HuH-7.5 (cell line): ENCODE measurements around the gene TIRAP.
"Not testable (repeated sequence)": the region's sequence is repeated elsewhere in the genome, so short reads cannot be mapped to it uniquely, and the experiment has no call there.

Experiments
- DNase-seq: peaks from one replicate; pipeline ENCODE4 v3.0.0; 2011; ENCODE audit warnings: low spot score

Gene TIRAP

DNA sequence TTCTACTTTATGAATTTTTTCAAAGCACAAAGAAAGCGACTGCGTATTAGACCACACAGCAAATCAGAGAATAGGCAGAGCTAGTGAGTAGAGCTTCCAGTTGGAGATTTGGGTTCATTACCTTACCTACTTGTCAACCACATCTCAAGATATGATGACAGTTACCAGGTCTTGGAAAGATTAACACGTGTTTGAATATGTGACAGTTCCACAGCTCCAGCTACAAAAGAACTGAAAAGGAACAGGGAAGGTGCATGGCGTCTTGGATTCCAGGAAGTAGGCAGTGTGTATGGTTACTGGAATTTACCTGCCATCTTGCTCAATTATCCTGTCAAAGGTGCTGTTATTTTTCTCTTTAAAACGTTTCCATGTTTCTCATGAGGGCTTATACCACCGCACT is 5.3 kb downstream of the TIRAP start:
- DNase-seq: no peak

DNA sequence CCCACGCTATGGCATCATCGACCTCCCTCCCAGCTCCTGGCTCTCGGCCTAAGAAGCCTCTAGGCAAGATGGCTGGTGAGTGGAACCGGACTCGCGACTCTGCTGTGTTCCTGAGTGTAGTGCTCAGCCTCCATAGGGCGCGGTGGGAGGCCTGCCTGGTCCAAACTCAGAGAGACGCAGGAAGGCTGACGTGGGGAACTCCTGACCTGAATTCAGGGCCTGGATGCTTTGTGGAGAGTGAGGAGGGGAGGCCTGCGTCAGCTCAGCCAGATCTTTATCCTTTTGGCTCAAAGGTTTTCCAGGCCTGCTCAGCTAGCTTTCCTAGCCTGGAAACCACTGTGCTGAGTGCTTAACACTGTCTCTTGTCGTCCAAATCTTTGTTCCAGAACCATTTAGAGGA is 8.0 kb downstream of the TIRAP start:
- no peak for DNase-seq

DNA sequence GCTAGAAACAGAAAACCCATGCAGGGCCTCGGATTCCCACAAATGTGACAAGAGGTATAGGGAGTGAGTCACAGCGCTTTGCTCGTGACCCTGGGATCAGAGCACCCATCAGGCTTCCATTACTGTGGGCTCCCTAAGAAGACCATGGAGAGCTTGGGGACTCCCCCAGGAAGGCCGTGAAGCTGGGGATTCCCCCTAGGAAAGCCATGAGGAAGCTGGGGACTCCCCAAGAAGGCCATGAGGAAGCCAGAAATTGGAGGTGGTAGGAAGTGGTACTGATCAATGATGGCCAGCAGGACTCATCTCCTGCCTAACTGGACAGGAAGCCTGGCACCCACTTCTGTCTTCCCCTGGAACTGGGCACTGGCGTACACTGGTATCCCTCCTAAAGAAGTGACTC is 10.8 kb downstream of the TIRAP start:
- no peak for DNase-seq

DNA sequence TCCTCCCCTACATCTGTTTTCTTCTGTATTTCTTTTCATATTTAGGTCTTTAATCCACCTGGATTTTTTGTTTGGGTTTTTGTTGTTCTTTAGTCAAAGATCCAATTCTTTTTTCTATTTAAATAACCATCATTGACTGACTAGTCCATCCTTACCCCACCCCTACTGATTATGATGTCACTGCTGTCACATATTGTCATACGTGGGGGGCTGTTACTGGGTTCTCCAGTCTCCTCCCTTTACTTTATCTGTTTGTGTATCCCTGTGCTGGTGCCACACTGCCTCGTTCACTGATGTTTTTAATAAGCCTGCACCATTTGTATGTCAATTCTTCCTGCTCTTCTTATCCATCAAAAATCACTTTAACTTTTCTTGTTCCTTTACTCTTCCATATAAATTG is 14.1 kb downstream of the TIRAP start:
- DNase-seq: no peak

DNA sequence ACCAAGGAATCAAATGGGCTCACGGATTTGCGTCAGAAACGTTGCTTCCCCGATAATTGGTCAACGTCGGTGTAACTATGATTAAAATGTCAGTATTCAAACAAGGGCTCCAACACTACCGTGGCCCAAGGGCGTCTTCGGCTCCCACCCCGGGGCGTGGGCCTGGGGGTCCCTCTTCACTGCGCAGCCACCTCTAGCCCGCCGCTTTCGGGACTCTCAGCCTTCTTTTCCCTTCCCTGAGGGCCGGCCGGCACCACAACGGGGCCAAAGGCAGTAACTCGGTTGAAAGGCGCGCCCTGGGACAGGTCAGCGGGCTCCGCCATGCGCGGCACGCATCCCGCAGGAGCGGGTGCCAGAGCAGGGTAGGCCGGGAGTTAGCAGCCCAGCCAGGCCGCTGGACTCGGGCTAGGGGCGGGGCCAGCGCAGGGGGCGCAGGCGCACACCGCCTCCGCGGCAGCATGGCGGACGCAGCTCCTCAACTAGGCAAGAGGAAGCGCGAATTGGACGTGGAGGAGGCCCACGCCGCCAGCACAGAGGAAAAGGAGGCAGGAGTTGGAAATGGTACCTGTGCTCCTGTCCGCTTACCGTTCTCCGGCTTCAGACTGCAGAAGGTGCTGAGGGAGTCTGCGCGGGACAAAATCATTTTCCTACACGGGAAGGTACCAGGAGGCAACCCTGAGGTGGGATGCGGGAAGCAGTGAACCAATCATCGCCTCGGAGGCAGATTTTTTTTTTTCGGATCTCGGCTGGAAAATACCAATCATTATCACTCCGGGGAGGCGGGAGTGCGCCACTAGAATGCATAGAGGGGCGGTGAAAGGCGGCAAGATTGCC is 20.9 kb downstream of the TIRAP start, which contains the start of gene DCPS:
Gene DCPS (plus strand): TSS at position 438 of the 834 bp plus-strand sequence. CDS start 21 bp downstream, at position 459.
- peak; percentile 86 for DNase-seq

DNA sequence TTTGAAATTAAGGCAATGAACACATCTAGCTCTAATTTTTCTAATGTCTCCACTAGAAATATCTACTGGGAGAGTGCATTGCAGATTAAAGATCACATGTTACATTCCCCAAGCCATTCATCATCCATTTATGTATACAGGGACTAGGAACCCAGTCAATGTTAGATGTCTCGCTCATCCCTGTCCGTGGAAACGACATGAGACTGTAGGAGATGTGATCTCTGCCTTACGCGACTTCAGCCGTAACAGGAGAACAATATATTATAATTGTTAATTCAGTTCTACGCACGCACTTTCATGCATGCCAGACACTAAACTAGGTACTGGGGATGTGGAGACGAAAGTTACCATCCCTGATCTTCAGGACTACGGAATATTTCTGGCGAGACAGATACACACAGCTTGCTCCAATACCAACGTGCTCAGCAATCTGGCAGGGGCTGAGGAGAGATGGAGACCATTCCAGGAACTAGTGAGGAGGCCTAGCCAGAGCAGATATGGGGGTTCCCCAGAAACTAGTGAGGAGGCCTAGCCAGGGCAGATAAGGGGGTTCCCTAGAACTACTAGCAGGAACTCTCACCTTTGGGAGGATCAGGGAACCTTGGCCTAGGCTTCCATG is 21.7 kb downstream of the TIRAP start:
- no peak for DNase-seq

DNA sequence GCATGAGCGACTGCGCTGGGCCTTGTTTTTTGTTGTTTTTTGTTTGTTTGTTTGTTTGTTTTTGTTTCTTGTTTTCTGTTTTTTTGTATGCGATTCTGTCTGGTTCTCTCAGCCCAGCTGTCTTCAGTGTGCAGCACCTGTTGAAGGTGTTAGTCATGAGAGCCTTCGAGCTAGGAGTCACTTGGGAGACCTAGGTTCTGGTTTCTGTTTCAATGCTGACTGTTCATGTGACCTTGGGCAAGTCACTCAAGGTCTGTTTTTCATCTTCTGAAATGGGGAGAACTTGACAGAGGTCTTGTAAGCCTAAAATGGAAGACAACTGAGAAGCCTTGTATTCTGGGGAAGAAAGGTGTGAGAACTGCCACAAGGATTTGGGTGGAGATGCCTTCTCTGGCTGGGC is 22.8 kb downstream of the TIRAP start:
- DNase-seq: no peak

DNA sequence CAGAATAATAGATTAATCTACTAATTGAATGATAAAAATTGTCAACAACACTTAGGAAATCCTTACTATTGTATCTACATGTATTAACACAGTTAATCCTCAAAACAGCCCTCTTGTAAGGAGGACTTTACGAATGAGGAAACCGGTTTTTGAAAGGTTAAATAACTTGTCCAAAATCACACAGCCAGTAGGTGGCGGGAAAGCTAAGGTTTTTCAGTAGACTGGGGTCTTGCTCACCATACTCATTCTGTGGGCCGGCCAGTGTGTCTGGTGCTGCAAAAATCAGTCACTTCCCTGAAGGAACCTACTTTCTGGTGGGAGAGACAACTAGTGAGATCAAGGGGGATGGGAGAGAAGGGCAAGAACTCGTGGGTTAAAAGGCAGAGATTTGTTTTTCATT is 24.8 kb downstream of the TIRAP start:
- DNase-seq: no peak

DNA sequence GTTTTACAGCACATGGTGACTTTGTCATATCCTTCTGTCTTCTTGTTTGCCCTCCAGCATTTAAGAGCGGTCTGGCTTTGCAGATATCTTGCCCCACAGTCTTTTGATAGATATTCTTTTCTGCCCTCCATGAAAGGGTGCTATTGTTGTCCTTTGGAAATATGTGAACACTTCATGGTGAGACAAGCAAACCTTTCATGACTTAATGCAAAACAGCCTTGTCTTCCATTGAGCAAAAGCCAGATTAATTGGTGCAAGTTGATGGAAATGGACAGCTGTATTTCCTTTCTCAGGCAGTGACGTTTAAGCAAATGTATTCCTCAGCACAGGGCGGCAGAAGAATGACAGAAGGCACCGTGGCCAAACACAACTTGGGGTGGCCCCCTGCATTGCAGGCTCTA is 25.4 kb downstream of the TIRAP start:
- DNase-seq: no peak

DNA sequence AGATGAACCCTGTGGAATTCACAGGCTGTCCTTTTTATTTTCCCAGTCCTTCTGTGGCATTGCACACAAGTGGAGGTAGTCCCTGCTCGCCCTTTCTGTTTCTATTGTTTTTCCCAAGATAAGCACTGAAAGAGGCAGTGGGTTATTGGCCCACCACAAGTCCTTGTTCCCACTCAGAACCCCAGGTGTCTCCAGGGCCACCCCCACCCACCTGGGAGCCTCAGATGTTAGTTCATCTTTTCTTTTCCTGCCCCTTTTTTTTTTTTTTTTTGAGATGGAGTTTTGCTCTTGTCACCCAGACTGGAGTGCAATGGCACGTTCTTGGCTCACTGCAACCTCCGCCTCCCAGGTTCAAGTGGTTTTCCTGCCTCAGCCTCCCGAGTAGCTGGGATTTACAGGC is 25.9 kb downstream of the TIRAP start:
- DNase-seq: not testable (repeated sequence)

DNA sequence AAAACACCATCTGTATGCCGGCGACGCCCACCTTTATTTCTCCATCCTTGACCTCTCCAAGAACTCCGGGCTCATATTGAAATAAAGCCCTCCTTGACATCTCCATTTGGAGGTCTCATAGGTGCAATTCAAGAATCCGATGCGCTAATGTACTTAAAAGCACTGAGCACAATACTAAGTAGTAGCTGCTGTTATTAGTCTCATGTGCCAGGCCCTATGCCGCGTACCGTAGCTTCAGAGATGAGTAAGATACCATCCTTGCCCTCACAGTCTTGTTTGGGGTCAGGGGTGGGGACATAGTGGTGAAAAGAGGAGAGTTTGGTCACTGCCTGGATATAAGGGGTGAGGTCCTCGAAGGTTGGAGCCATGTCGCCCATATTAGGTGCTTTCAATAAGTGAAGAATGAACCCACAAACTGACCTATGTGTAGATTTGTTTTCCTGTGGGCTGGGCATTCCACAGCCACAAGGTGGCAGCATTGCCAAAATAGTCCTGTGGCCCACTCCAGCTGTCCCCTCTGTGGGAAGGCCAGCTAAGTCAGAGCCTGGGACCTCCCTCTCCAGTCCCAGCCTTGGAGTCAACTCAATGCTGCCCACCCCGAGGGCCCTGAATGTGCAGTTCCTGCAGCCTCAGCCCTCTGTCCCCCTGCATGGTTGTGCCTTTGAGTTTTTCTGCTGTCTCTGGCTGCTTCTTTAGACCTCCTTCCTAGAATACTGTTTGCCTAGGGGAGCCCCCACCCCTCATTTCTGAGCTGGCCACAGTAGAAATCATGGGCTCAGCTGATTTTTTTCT is 27.5 kb downstream of the TIRAP start:
- peak; percentile 62 for DNase-seq

DNA sequence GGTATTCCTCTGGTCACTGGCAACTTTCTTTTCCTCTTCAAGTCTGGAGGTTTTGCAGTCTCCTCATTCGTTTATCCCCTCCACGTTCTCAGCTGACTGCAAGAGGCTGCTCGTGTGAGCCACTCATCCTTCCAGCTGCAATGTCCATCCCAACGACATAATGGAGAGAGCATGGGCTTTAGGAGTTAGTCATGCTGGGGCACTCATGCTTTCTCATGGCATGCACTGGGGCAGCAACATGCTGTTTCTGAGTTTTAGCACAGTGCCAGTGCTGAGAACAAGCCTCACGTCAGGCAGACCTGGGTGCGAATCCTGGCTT is 28.1 kb downstream of the TIRAP start:
- no peak for DNase-seq

DNA sequence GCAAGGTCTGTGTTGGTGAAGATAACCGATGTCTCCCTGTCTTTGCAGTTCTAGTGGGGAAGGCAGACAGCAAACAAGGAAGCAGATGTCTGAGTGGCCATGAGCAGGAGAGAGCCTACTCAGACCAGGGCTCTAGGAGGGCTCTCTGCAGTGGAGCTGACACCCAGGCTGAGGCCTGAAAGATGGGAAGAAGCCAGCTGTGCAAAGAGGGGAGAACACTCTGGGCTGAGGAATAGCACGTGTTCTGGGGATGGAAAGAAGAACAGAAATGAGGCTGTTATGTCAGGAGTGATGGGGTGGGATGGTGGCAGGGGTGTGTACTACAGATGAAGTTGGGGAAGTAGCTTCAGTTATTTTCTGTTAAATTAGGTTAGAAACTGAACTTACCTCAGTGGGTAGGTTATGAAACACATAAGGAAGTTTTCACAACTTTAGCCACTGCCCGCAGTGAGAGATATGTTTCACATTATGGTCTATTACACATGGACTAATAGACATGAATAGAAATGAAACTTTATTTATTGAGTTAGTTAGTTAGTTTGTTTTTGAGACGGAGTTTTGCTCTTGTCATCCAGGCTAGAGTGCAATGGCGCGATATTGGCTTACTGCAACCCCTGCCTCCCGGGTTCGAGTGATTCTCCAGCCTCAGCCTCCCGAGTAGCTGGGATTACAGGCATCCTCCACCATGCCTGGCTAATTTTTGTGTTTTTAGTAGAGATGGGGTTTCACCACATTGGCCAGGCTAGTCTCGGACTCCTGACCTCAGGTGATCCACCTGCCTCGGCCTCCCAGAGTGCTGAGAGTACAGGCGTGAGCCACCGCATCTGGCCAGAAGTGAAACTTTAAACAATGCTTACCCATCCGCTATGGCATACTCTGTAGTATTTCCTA is 28.8 kb downstream of the TIRAP start:
- no peak for DNase-seq

DNA sequence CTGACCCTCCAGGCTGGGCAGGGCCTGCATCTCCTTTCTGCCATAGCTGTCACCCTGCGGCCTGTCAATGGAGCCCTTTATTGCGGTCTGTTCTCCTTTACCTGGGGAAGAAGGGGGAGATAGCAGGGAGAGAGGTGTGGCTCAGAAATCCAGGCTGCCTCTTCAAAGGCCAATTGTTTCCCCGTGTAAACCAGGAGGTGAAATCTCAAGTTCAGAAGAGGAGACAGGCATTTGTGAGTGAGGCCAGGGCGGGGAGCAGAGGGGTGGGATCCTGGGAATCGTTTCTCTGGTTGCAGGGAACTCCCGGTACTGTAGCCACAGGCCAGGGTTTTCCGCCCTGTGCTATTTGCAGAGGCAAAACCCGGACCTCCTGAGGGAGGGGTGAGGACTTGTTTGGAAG is 30.1 kb downstream of the TIRAP start:
- no peak for DNase-seq

DNA sequence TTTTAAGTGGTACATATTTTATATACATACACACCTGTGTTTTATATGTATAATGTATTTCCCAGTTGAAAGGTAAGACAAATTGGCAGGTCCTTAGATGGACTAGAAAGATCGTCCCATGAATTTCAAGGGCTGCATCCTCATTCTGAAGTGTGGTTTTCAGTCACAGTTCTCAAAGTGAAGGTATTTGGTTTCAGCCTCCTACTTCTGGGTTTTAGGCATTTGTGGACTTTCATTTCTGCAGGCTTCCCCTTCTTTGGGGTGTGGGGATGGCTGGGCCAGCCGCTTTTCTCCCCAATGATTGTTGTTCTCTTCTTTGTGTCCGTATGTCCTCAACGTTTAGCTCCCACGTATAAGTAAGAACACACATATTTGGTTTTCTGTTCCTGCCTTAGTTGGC is 30.9 kb downstream of the TIRAP start:
- DNase-seq: no peak

DNA sequence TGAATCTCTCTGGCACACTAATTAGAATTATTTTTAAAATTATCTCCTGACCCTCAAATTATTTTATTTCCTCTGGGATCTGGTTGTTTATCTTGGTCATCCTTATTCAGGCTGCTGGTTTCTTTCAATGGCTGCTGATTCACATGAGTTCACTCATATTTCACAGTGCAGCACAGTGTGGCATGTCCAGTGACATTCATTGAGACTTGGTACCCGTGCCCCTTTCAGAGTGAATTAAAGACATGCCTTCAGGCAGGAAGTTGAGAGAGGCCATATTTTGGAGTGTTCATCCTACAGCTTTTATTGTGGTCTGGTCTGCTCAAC is 34.5 kb downstream of the TIRAP start:
- DNase-seq: no peak

DNA sequence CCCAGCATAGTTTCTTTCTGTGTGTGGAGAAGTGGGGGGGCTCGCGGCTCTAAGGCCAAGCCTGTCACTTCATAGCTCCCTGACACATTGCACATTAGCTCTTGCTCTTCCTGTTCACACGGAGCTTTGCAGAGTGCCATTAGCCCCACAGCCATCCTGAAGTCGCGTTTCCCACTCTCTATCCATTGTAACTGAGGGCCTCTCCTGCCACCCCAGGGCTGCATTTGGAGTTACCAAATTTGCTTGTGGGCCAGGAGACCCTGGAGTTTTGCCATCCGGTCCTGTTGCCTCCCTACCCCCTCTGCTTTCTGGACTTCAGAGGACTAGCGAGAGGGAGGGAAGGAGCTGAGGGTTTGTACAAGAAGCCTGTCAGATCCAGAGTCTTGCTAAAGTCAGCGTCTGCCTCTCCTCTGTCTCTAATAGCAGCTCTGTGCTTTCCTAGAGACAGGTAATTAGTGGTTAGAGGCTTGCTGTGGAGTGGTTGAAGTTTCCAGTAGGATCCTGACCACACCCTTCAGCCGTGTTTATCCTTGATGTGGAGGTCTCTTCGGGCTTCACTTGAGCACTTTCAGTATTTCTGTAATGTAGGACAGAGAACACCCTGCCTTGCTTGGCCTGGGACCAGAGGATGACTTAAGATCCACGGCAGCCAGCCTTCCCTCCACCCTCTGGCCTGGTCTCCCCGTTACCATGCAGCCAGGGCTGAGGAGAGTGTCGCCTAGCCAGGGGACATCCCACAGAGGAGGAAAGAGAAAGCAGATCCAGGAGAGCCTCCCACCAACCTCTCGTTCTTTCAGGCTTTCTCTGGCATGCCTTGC is 35.1 kb downstream of the TIRAP start:
- no peak for DNase-seq

DNA sequence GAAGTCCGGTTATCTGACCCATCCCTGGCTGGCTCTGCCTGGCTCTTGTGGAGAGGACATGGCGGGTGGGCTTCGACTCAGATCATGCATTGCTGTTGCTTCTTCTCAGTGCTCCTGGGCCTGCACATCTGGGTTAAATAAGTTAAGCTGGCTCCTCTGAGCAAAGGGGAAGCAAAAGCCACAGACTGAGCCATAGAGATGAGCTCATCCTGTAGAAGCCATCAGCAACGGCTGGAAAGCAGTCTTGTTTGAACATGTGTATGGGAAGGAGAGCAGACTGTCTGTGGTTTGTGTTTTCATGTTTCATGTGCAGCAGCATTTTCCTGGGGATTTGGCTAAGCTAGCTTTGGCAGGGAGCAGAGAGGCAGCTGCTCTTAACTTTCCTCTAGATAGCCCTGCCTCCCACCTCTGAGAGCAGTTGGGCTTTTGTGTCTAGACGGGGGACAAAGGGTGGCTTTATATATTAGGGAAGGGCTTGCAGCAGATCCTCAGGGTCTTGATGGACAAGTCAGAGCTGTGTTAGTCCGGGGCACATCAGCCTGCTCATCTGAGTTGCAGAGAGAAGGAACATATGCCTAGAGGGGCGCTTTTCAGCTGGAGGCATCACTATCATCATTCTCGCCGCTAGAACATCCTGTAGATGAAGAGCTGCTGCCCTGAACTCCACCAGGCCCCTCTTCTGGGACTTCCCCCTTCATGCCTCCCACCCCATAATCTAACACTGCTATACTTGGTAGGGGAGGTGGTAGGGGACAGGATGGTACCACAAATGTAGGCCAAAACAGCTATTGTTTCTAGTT is 35.9 kb downstream of the TIRAP start:
- no peak for DNase-seq

DNA sequence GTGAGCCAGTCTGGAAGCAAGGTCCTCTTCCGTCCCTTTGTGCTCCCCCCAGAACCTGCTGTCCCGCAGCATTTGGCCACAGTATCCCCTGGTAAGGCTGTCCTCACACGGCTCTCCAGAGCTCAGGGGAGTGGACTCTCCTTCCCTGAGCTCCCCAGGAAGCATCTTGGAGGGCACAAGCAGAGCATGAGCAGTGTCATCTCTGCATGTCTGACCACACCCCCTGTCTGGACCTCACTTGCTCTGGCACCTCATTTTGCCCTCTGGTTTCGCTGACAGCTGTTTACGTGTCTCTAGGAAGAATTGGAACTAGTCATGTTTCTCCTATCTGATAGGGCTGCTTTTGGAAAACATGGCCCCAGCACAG is 36.5 kb downstream of the TIRAP start:
- DNase-seq: no peak

DNA sequence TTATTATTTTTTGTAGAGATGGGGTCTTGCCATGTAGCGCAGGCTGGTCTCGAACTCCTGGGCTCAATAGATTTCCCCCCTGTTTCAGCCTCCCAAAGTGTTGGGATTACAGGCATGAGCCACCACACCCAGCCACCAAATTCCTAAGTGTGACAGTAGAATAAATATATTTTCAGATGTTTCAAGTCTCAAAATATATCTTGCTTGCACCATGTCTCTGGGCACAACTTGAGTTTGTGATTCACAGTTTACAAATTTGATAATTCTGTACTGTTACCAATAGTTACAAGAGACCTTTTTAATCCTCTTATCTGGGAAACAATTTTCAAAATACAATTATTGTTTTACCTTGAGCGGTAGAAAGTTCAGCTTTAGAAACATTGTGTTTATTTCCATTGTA is 40.1 kb downstream of the TIRAP start:
- DNase-seq: no peak
